GM13976 (cell line): Measurements from ENCODE around the gene RAD51B.

Source experiments
- DNase-seq: peaks from one replicate; pipeline ENCODE4 v3.0.0; 2012; ENCODE audit warnings: low spot score
- in situ Hi-C: fragments of 300-500 bp; cut with MboI; formaldehyde crosslinking; loops from one replicate; pipeline ENCODE4 v1.12.0; 2022; ENCODE audit warnings: low sequenced_read_pairs, mixed read lengths, inconsistent platforms; ENCODE audit not compliant: unreplicated experiment
- TF ChIP-seq, protein P1 (sequence below): IDR thresholded peaks from 2 replicates; pipeline ENCODE4 v1.5.1; 2012; ENCODE audit warnings: borderline replicate concordance, mild to moderate bottlenecking; ENCODE audit not compliant: insufficient read depth; ENCODE audit errors: extremely low read depth, missing control alignments, control extremely low read depth

The RAD51B gene

DNA sequence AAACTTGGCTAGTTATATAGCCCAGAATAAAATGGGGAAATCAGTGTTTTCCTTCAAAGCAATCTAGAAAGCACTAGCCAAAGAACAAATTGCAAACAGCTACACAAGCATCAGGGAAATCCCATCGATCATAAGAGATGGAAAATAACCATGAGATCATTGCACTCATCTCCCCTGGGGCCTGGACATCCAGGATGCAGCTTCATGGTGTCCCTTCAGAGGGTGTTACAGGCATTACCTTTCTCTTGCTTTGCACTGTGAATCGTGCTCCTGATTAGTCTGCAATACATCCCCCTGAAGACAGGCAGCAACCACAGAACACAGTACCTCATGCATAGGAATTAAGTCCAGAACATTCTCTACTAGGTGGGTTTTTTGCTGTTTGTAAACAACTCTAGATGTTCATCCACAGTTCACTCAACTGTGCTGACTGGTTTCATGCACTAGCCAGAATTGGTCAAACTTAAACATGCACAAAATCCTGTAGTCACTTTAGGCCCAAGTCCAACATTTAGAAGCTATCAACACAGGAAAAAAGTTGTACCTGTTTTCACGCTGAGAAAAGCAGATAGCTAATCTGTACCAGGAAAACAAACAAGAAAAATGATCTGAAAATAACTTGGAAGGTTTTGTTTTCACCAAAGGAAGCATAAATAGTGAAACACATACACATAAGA is 853.2 kb downstream of the RAD51B start:
- DNase-seq = no peak
- in situ Hi-C loops = loop anchor here (25.0 kb wide), 1 partner anchor 410 kb away; no protein-coding TSS in a partner anchor

GRCh38 chr14:68673464-68673863 is 853.9 kb downstream of the RAD51B start:
- in situ Hi-C loops = loop anchor here (25.0 kb wide), 1 partner anchor 411 kb away; no protein-coding TSS in a partner anchor
- DNase-seq = no peak
- TF ChIP-seq, protein P1, sequence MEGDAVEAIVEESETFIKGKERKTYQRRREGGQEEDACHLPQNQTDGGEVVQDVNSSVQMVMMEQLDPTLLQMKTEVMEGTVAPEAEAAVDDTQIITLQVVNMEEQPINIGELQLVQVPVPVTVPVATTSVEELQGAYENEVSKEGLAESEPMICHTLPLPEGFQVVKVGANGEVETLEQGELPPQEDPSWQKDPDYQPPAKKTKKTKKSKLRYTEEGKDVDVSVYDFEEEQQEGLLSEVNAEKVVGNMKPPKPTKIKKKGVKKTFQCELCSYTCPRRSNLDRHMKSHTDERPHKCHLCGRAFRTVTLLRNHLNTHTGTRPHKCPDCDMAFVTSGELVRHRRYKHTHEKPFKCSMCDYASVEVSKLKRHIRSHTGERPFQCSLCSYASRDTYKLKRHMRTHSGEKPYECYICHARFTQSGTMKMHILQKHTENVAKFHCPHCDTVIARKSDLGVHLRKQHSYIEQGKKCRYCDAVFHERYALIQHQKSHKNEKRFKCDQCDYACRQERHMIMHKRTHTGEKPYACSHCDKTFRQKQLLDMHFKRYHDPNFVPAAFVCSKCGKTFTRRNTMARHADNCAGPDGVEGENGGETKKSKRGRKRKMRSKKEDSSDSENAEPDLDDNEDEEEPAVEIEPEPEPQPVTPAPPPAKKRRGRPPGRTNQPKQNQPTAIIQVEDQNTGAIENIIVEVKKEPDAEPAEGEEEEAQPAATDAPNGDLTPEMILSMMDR = no peak

More for the DNA sequence above, 853.2 kb downstream of the RAD51B start:
- TF ChIP-seq, protein P1 = no peak

GRCh38 chr14:68674538-68675232 is 855.1 kb downstream of the RAD51B start:
- in situ Hi-C loops = loop anchor here (25.0 kb wide), 1 partner anchor 412 kb away; no protein-coding TSS in a partner anchor

DNA sequence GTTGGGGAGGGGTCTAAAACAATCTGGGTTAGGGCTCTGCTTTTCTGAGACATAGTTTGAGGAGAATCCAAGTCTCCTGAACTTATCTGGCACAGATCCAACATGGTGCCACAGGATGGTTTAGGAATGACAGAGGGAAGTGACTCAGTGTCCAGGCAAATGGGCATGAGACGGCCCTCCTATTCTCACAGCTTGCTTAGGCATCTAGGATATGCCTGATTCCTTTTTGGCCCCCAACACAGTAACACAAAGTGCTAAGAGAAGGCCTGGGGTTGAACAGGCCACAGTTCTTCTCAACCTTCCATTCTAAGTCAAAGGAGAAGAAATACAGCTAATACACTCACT is 855.6 kb downstream of the RAD51B start:
- in situ Hi-C loops = no loop called here
- TF ChIP-seq, protein P1 = no peak

More at GRCh38 chr14:68674538-68675232, 855.1 kb downstream of the RAD51B start:
- DNase-seq = no peak
- TF ChIP-seq, protein P1 = no peak

GRCh38 chr14:68676511-68676943 is 856.9 kb downstream of the RAD51B start:
- in situ Hi-C loops = no loop called here
- TF ChIP-seq, protein P1 = no peak
- no peak for DNase-seq

More for the DNA sequence above, 855.6 kb downstream of the RAD51B start:
- no peak for DNase-seq

DNA sequence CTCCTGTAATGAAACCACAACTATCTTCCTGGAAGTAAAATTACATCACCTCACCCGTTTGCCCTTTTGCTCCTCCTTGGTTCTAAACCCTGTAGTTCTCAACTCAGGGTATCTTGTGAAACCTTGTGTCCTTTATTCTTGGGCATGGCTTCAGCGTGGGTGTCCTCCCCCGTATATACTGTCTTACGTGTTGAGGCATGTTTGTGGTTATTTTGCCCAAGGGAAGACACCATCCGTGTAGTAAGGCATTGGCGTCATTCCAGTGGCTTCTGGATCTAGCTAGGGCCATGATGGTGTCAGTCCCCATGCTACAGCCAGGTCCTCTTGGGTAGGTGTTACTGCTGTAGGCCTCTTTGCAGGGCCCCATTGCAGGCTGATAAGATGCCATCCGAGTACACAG is 857.9 kb downstream of the RAD51B start:
- in situ Hi-C loops = no loop called here
- no peak for DNase-seq
- TF ChIP-seq, protein P1 = no peak
